K562 (cell line): ENCODE results near the gene FUZ. TPM values are rescaled to one million over a fixed set of nuclear protein-coding genes. Genes with fewer than 3 reads are reported as not detected.

ENCODE experiments used
- EZH2 ChIP-seq: IDR thresholded peaks from 2 replicates; pipeline ENCODE4 v1.6.1; 2012; ENCODE audit warnings: low read depth, mild to moderate bottlenecking, inconsistent platforms, low read length, borderline replicate concordance
- FOXM1 ChIP-seq, 2 experiments: fragments of 450-650 bp in 1 of 2; sonication (generic) in 1 of 2; formaldehyde crosslinking in 1 of 2; IDR thresholded peaks; 2 replicates each; pipeline versions ENCODE4 v1.6.1 to v1.9.0; 2017 to 2022; ENCODE audit warnings: low read depth in 2 of 2, mild to moderate bottlenecking in 2 of 2, missing genetic modification reagents in 1 of 2, moderate library complexity in 1 of 2
- GABPB1 ChIP-seq: sonication (generic); formaldehyde crosslinking; IDR thresholded peaks from 2 replicates; pipeline ENCODE4 v1.8.0; 2022; ENCODE audit warnings: mild to moderate bottlenecking, missing genetic modification reagents
- GTF2E2 ChIP-seq: fragments of 200-800 bp; sonication (Bioruptor generic); IDR thresholded peaks from 2 replicates; pipeline ENCODE4 v1.6.1; 2016; ENCODE audit warnings: missing genetic modification characterization, missing compliant biosample characterization
- HEY1 ChIP-seq: fragments of 250-450 bp; sonication (Bioruptor Pico); IDR thresholded peaks from 2 replicates; pipeline ENCODE4 v1.5.0; 2020; ENCODE audit warnings: mild to moderate bottlenecking, moderate library complexity, borderline replicate concordance
- L3MBTL2 ChIP-seq: fragments of 450-650 bp; IDR thresholded peaks from 2 replicates; pipeline ENCODE4 v1.6.1; 2016; ENCODE audit warnings: mild to moderate bottlenecking, moderate library complexity
- MED1 ChIP-seq: sonication (generic); formaldehyde crosslinking; IDR thresholded peaks from 2 replicates; pipeline ENCODE4 v1.8.1; 2023; ENCODE audit warnings: missing genetic modification reagents, borderline replicate concordance
- MYNN ChIP-seq, 2 experiments: sonication (generic); formaldehyde crosslinking in 1 of 2; IDR thresholded peaks; 2 replicates each; pipeline versions ENCODE4 v1.5.0 to v1.6.1; 2016 to 2020; ENCODE audit warnings: antibody characterized with exemption in 1 of 2, missing genetic modification reagents in 1 of 2
- PPARD ChIP-seq: fragments of 250-450 bp; sonication (Bioruptor Pico); IDR thresholded peaks from 2 replicates; pipeline ENCODE4 v1.8.0; 2022; ENCODE audit warnings: inconsistent platforms, mild to moderate bottlenecking, moderate library complexity
- RBM22 ChIP-seq: fragments of 200-400 bp; formaldehyde crosslinking; IDR thresholded peaks from 2 replicates; pipeline ENCODE4 v1.6.1; 2018; ENCODE audit warnings: low read length, low read depth; ENCODE audit not compliant: poor library complexity, severe bottlenecking
- SUPT5H ChIP-seq: fragments of 450-650 bp; IDR thresholded peaks from 2 replicates; pipeline ENCODE4 v1.6.1; 2016
- TEAD4 ChIP-seq, 2 experiments: sonication (generic) in 1 of 2; formaldehyde crosslinking in 1 of 2; IDR thresholded peaks; 2 replicates each; pipeline versions ENCODE4 v1.6.1 to v1.8.0; 2012 to 2022; ENCODE audit warnings: borderline replicate concordance in 1 of 2, inconsistent platforms in 1 of 2, low read length in 1 of 2, mild to moderate bottlenecking in 1 of 2, missing genetic modification reagents in 1 of 2
- ZC3H4 ChIP-seq: sonication (generic); formaldehyde crosslinking; IDR thresholded peaks from 2 replicates; pipeline ENCODE4 v1.9.0; 2021; ENCODE audit warnings: missing genetic modification reagents, borderline replicate concordance
- ZNF24 ChIP-seq: fragments of 450-650 bp; IDR thresholded peaks from 2 replicates; pipeline ENCODE4 v1.6.1; 2016
- polyA plus RNA-seq, 8 experiments: library from polyadenylated mRNA; depleted of rRNA in 4 of 8; stranded (reverse) in 5 of 8; unstranded in 3 of 8; fragments of >200 nt; fragmentation: Nextera tagmentation in 2 of 8; fragmentation: Illumina TruSeq in 1 of 8; extraction: Ambion mirVana in 2 of 8; extraction: Trizol in 1 of 8; gene quantifications; 2 replicates each; pipeline versions ENCODE4 v1.2.1 to v1.2.3, GENCODE V29; 2011 to 2014; ENCODE audit warnings: inconsistent platforms in 1 of 8, missing spikeins in 1 of 8
- total RNA-seq, 7 experiments: library from RNA; depleted of rRNA in 6 of 7; stranded (reverse); fragments of >200 nt in 6 of 7; fragmentation: Illumina TruSeq in 2 of 7; extraction: Trizol in 2 of 7; gene quantifications; 2 replicates each; pipeline versions ENCODE4 v1.2.1 to v1.2.3, GENCODE V29; 2011 to 2021; ENCODE audit warnings: low replicate concordance in 1 of 7
- TF ChIP-seq, protein P1 (sequence below): sonication (generic); formaldehyde crosslinking; IDR thresholded peaks from 2 replicates; pipeline ENCODE4 v1.8.0; 2023; ENCODE audit warnings: missing genetic modification reagents, mild to moderate bottlenecking, borderline replicate concordance
- TF ChIP-seq, protein P2 (sequence below): sonication (generic); formaldehyde crosslinking; IDR thresholded peaks from 2 replicates; pipeline ENCODE4 v1.8.1; 2023; ENCODE audit warnings: mild to moderate bottlenecking, missing genetic modification reagents

Gene FUZ
- total and polyA plus RNA-seq, 9 of the 15 experiments (the other 6 are each of a cell fraction or from before 2014, with no cell fraction given): 0.17 to 7.6 (median 3.6) TPM; not detected in 1

- TF ChIP-seq TEAD4 (IDR thresholded peaks at IDR 0.05; ENCODE audit: low read length) (0 out of 2 replicates have a peak, but pooled peaks have one; percentile 8), TEAD4 (CRISPR knock-in tag; IDR thresholded peaks at IDR 0.05; ENCODE audit: borderline replicate concordance) (no peak), MED1 (CRISPR knock-in tag) (no peak), PPARD (no peak), RBM22 (peak; percentile 20), ZC3H4 (CRISPR knock-in tag) (no peak), SUPT5H (0 out of 2 replicates have a peak, but pooled peaks have one; percentile 47), GABPB1 (CRISPR knock-in tag) (no peak), MYNN (IDR thresholded peaks at IDR 0.05) (0 out of 2 replicates have a peak, but pooled peaks have one; percentile 11), MYNN (CRISPR knock-in tag; IDR thresholded peaks at IDR 0.05) (no peak), ZNF24 (no peak), EZH2 (no peak), HEY1 (CRISPR knock-in tag) (no peak), GTF2E2 (tag) (no peak), L3MBTL2 (no peak), FOXM1 (IDR thresholded peaks at IDR 0.05; ENCODE audit: low read depth) (no peak), FOXM1 (CRISPR knock-in tag; IDR thresholded peaks at IDR 0.05; ENCODE audit: low read depth) (no peak)
- TF ChIP-seq, protein P1, sequence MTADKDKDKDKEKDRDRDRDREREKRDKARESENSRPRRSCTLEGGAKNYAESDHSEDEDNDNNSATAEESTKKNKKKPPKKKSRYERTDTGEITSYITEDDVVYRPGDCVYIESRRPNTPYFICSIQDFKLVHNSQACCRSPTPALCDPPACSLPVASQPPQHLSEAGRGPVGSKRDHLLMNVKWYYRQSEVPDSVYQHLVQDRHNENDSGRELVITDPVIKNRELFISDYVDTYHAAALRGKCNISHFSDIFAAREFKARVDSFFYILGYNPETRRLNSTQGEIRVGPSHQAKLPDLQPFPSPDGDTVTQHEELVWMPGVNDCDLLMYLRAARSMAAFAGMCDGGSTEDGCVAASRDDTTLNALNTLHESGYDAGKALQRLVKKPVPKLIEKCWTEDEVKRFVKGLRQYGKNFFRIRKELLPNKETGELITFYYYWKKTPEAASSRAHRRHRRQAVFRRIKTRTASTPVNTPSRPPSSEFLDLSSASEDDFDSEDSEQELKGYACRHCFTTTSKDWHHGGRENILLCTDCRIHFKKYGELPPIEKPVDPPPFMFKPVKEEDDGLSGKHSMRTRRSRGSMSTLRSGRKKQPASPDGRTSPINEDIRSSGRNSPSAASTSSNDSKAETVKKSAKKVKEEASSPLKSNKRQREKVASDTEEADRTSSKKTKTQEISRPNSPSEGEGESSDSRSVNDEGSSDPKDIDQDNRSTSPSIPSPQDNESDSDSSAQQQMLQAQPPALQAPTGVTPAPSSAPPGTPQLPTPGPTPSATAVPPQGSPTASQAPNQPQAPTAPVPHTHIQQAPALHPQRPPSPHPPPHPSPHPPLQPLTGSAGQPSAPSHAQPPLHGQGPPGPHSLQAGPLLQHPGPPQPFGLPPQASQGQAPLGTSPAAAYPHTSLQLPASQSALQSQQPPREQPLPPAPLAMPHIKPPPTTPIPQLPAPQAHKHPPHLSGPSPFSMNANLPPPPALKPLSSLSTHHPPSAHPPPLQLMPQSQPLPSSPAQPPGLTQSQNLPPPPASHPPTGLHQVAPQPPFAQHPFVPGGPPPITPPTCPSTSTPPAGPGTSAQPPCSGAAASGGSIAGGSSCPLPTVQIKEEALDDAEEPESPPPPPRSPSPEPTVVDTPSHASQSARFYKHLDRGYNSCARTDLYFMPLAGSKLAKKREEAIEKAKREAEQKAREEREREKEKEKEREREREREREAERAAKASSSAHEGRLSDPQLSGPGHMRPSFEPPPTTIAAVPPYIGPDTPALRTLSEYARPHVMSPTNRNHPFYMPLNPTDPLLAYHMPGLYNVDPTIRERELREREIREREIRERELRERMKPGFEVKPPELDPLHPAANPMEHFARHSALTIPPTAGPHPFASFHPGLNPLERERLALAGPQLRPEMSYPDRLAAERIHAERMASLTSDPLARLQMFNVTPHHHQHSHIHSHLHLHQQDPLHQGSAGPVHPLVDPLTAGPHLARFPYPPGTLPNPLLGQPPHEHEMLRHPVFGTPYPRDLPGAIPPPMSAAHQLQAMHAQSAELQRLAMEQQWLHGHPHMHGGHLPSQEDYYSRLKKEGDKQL (CRISPR knock-in tag): no peak
- TF ChIP-seq, protein P2, sequence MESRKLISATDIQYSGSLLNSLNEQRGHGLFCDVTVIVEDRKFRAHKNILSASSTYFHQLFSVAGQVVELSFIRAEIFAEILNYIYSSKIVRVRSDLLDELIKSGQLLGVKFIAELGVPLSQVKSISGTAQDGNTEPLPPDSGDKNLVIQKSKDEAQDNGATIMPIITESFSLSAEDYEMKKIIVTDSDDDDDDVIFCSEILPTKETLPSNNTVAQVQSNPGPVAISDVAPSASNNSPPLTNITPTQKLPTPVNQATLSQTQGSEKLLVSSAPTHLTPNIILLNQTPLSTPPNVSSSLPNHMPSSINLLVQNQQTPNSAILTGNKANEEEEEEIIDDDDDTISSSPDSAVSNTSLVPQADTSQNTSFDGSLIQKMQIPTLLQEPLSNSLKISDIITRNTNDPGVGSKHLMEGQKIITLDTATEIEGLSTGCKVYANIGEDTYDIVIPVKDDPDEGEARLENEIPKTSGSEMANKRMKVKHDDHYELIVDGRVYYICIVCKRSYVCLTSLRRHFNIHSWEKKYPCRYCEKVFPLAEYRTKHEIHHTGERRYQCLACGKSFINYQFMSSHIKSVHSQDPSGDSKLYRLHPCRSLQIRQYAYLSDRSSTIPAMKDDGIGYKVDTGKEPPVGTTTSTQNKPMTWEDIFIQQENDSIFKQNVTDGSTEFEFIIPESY (CRISPR knock-in tag): peak; percentile 22; the same call in 1 of the 2 replicates
Observed at GRCh38 chr19:49855676-49856573, 42.8 kb upstream of the FUZ start (continued).
